Tibial nerve (tissue), 3 donors: ENCODE results near the gene DDC.

Source experiments
- POLR2A ChIP-seq, 2 donors: fragments of 450-650 bp; IDR thresholded peaks; one replicate each; pipeline ENCODE4 v1.6.1; 2017; ENCODE audit warnings: antibody characterized with exemption in 2 of 2, mild to moderate bottlenecking in 2 of 2, moderate library complexity in 2 of 2
- TF ChIP-seq, protein P1 (sequence below), 5 experiments: fragments of 200-600 bp in 3 of 5; fragments of 450-650 bp in 2 of 5; sonication (generic) in 3 of 5; IDR thresholded peaks; one replicate each; pipeline ENCODE4 v1.5.1; 2016 to 2019; ENCODE audit warnings: antibody characterized with exemption in 5 of 5, mild to moderate bottlenecking in 3 of 5, moderate library complexity in 2 of 5

DNA sequence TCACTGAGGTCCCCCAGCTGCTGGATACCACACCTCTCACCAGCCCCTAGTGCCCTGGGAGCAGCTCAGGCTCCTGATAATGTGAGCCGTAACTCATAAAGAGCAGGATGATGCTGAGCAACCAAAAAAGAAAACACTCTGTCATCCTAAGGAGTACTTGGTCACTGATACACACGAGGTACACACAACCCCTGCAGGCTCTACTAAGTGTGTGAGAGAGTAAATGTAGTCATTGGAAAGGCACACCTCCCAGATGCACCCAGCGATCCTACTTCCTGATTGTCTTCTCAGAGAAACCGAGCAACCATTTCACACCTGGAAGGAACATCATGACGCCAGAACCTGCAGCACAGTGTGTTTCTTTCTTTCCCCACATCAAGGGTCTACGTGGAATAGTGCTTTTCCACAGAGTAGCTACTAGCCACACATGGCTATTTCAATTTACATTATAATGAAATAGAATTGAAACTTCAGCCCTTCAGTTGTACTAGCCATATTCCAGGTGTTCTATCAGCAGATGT, 149.3 kb downstream of the DDC start:
- TF ChIP-seq, protein P1, sequence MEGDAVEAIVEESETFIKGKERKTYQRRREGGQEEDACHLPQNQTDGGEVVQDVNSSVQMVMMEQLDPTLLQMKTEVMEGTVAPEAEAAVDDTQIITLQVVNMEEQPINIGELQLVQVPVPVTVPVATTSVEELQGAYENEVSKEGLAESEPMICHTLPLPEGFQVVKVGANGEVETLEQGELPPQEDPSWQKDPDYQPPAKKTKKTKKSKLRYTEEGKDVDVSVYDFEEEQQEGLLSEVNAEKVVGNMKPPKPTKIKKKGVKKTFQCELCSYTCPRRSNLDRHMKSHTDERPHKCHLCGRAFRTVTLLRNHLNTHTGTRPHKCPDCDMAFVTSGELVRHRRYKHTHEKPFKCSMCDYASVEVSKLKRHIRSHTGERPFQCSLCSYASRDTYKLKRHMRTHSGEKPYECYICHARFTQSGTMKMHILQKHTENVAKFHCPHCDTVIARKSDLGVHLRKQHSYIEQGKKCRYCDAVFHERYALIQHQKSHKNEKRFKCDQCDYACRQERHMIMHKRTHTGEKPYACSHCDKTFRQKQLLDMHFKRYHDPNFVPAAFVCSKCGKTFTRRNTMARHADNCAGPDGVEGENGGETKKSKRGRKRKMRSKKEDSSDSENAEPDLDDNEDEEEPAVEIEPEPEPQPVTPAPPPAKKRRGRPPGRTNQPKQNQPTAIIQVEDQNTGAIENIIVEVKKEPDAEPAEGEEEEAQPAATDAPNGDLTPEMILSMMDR (IDR thresholded peaks at IDR 0.05): no peak
- TF ChIP-seq POLR2A (IDR thresholded peaks at IDR 0.05): no peak
